Prostate gland (tissue), 1 donor: ENCODE measurements around the gene MFGE8.

Experiments
- POLR2A ChIP-seq: fragments of 450-650 bp; IDR thresholded peaks from one replicate; pipeline ENCODE4 v1.6.1; 2016; ENCODE audit warnings: antibody characterized with exemption, mild to moderate bottlenecking
- POLR2AphosphoS5 ChIP-seq: sonication (generic); formaldehyde crosslinking; IDR thresholded peaks from one replicate; pipeline ENCODE4 v1.6.1; 2017; ENCODE audit warnings: antibody characterized with exemption

GRCh38 chr15:88859550-88859949 is 53.6 kb downstream of the MFGE8 start:
- TF ChIP-seq POLR2A, result no peak
- TF ChIP-seq POLR2AphosphoS5, result no peak
